Right cardiac atrium (tissue), 5 donors: ENCODE data around the gene BCAP31. TPM values are rescaled to one million over a fixed set of nuclear protein-coding genes. Genes with fewer than 3 reads are reported as not detected.
"Not testable (repeated sequence)": the region's sequence is repeated elsewhere in the genome, so short reads cannot be mapped to it uniquely, and the experiment has no call there.

Experiments used
- ATAC-seq, 2 donors: fragments of 200-7000 bp; cut with Tn5 transposase; one replicate each; pipeline versions ENCODE4 v1.8.0 to v1.9.1; 2020; ENCODE audit warnings: moderate library complexity in 2 of 2, mild to moderate bottlenecking in 1 of 2
- DNase-seq, 3 donors: peaks; one replicate each; pipeline ENCODE4 v3.0.0-alpha.2; 2020
- H3K27ac ChIP-seq: one replicate; pipeline ENCODE4 v1.5.1; 2013; ENCODE audit warnings: mild to moderate bottlenecking, low read length, control low read depth, moderate library complexity
- H3K27me3 ChIP-seq: one replicate; pipeline ENCODE4 v1.6.1; 2013; ENCODE audit not compliant: control insufficient read depth, insufficient read depth
- H3K4me1 ChIP-seq: one replicate; pipeline ENCODE4 v1.6.1; 2013; ENCODE audit warnings: low read length; ENCODE audit not compliant: control insufficient read depth, insufficient read depth
- H3K4me3 ChIP-seq: one replicate; pipeline ENCODE4 v1.5.1; 2013; ENCODE audit warnings: low read length, control low read depth
- H3K9me3 ChIP-seq: one replicate; pipeline ENCODE4 v1.6.1; 2013; ENCODE audit warnings: low read length; ENCODE audit not compliant: control insufficient read depth
- WGBS: extraction: QIAGEN DNeasy Blood & Tissue Kit; methylation state at CpG from one replicate; pipeline ENCODE4 v1.1.7; 2013; 5-methylcytosine and 5-hydroxymethylcytosine counted together
- intact Hi-C, 4 donors: fragments of 100-400 bp; cut with DNase I; formaldehyde crosslinking; loops; one replicate each; pipeline versions ENCODE4 v1.11.0 to v1.14.0; 2022 to 2023
- polyA plus RNA-seq: library from polyadenylated mRNA; stranded (reverse); fragments of 200-250 nt; gene quantifications from one replicate; pipeline ENCODE4 v1.2.3, GENCODE V29; 2013
- total RNA-seq, 4 donors: library from RNA; stranded (reverse); fragmentation: NEBNext Ultra II Directional; extraction: Animal tissue kit (Norgen Biotek cat#: 25700); gene quantifications; one replicate each; pipeline ENCODE4 v1.2.1, GENCODE V29; 2021
- donor health status: healthy with polysubstance abuse.
- donor health status: DM: no; HTN: yes; CAD: no.
- donor health status: DM: no; HTN: no; CAD: no.
- donor health status: DM: no; HTN: yes; CAD: no; lungs with severe emphysema.
- donor health status: DM: yes; HTN: yes; CAD: no.

Gene BCAP31
- total and polyA plus RNA-seq, 5 donors: 111 to 149 (median 123) TPM

GRCh38 chrX:153685156-153685536 lies 39.0 kb downstream of the BCAP31 start:
- H3K4me3 ChIP-seq: no peak overlapping the region
- no peaks in the 10 kb centered on the region for H3K4me1 ChIP-seq
- H3K27me3 ChIP-seq: no peaks in the 10 kb centered on the region
- ATAC-seq (no peak), DNase-seq (peak in 2 of 3 donors; percentile 28 to 41)
- intact Hi-C loops: no loop called here
- WGBS: 66% methylated on average over 21 of the region's 21 CpGs
- H3K9me3 ChIP-seq: no peaks in the 10 kb centered on the region
- no peak overlapping the region for H3K27ac ChIP-seq

GRCh38 chrX:153684467-153685155 lies 39.6 kb downstream of the BCAP31 start:
- ATAC-seq (no peak), DNase-seq (peak in 2 of 3 donors; percentile 4 to 49)
- H3K27me3 ChIP-seq: no peaks in the 10 kb centered on the region
- 61% methylated on average over 21 of the region's 21 CpGs for WGBS
- no peaks in the 10 kb centered on the region for H3K4me1 ChIP-seq
- H3K4me3 ChIP-seq: no peak overlapping the region
- H3K9me3 ChIP-seq: no peaks in the 10 kb centered on the region
- H3K27ac ChIP-seq: no peak overlapping the region
- intact Hi-C loops: no loop called here

GRCh38 chrX:153683486-153683885 lies 40.7 kb downstream of the BCAP31 start:
- ATAC-seq, H3K9me3 ChIP-seq, DNase-seq, H3K27ac ChIP-seq, H3K4me1 ChIP-seq, H3K4me3 ChIP-seq, intact Hi-C loops, H3K27me3 ChIP-seq: not testable (repeated sequence)
- WGBS: 97% methylated on average over 8 of the region's 8 CpGs

- ATAC-seq: no peak
- Histone ChIP-seq H3K4me1 (no peaks in the 10 kb centered on the region), H3K9me3 (no peaks in the 10 kb centered on the region), H3K27ac (no peak overlapping the region), H3K27me3 (no peaks in the 10 kb centered on the region), H3K4me3 (no peak overlapping the region)
- 74% methylated on average over 12 of the region's 12 CpGs for WGBS
- intact Hi-C loops: loop anchor here in 1 of 4 donors (1.0 kb wide), 1 partner anchor 51 kb away; no protein-coding TSS in a partner anchor
- peak in 1 of 3 donors; percentile 39 for DNase-seq
These were observed 43.0 kb downstream of the BCAP31 start for GRCh38 chrX:153681175-153681574.

GRCh38 chrX:153674219-153674851 lies 49.9 kb downstream of the BCAP31 start:
- Histone ChIP-seq H3K27me3 (no peaks in the 10 kb centered on the region), H3K4me1 (no peaks in the 10 kb centered on the region), H3K27ac (no peak overlapping the region), H3K4me3 (no peak overlapping the region), H3K9me3 (no peaks in the 10 kb centered on the region)
- WGBS: 67% methylated on average over 27 of the region's 27 CpGs
- no peak for ATAC-seq
- DNase-seq: no peak
- intact Hi-C loops: no loop called here

- H3K27me3 ChIP-seq: no peaks in the 10 kb centered on the region
- intact Hi-C loops: no loop called here
- no peaks in the 10 kb centered on the region for H3K9me3 ChIP-seq
- H3K4me3 ChIP-seq: peak within 1 kb of the TSS; percentile 11
- ATAC-seq (no peak), DNase-seq (peak in 1 of 3 donors; percentile 63)
- H3K4me1 ChIP-seq: no peaks in the 10 kb centered on the region
- no peak within 1 kb of the TSS for H3K27ac ChIP-seq
- WGBS: 8% methylated on average over 81 of the region's 98 CpGs
These were observed 50.6 kb downstream of the BCAP31 start, which contains the start of gene PNCK for GRCh38 chrX:153673428-153674218. Gene PNCK, minus strand, starts transcription at chrX:153673813. Its CDS starts 737 bp downstream, at chrX:153673076.

GRCh38 chrX:153672531-153673427 lies 51.4 kb downstream of the BCAP31 start:
- 47% methylated on average over 52 of the region's 53 CpGs for WGBS
- no peak for ATAC-seq
- Histone ChIP-seq H3K4me1 (no peaks in the 10 kb centered on the region), H3K27me3 (no peaks in the 10 kb centered on the region), H3K27ac (no peak overlapping the region), H3K4me3 (no peak overlapping the region), H3K9me3 (no peaks in the 10 kb centered on the region)
- intact Hi-C loops: no loop called here
- peak in 1 of 3 donors; percentile 68 for DNase-seq

- Histone ChIP-seq H3K27ac (no peak overlapping the region), H3K27me3 (no peaks in the 10 kb centered on the region), H3K9me3 (no peaks in the 10 kb centered on the region), H3K4me1 (no peaks in the 10 kb centered on the region), H3K4me3 (no peak overlapping the region)
- ATAC-seq (no peak), DNase-seq (no peak)
- 93% methylated on average over 27 of the region's 27 CpGs for WGBS
- intact Hi-C loops: no loop called here
These were observed 52.3 kb downstream of the BCAP31 start for GRCh38 chrX:153671589-153672530.

- Histone ChIP-seq H3K27me3 (no peaks in the 10 kb centered on the region), H3K4me1 (no peaks in the 10 kb centered on the region), H3K4me3 (no peak overlapping the region), H3K27ac (no peak overlapping the region), H3K9me3 (no peaks in the 10 kb centered on the region)
- intact Hi-C loops: no loop called here
- WGBS: 92% methylated on average over 23 of the region's 23 CpGs
- ATAC-seq (no peak), DNase-seq (no peak)
These were observed 53.2 kb downstream of the BCAP31 start for GRCh38 chrX:153670748-153671588.
